Activated CD4-positive, alpha-beta T cell treated with anti-CD3 and anti-CD28 coated beads for 48 hours (primary cell): ENCODE results near the gene GPR158.

Experiments
- DNase-seq: peaks from one replicate; pipeline ENCODE4 v3.0.0-alpha.2; 2020

Gene GPR158

GRCh38 chr10:25604591-25604990 is 429.8 kb downstream of the GPR158 start:
- no peak for DNase-seq

GRCh38 chr10:25614652-25615051 is 439.9 kb downstream of the GPR158 start:
- no peak for DNase-seq

- no peak for DNase-seq
These were observed 441.1 kb downstream of the GPR158 start for GRCh38 chr10:25615926-25616325.

GRCh38 chr10:25616903-25617592 is 442.2 kb downstream of the GPR158 start:
- DNase-seq = no peak

- DNase-seq = no peak
These were observed 452.8 kb downstream of the GPR158 start for GRCh38 chr10:25627606-25628005.

- DNase-seq = no peak
These were observed 454.5 kb downstream of the GPR158 start for GRCh38 chr10:25629333-25629732.

GRCh38 chr10:25631471-25631870 is 456.7 kb downstream of the GPR158 start:
- no peak for DNase-seq

GRCh38 chr10:25632802-25633201 is 458.0 kb downstream of the GPR158 start:
- no peak for DNase-seq

GRCh38 chr10:25633542-25633941 is 458.7 kb downstream of the GPR158 start:
- DNase-seq = no peak

GRCh38 chr10:25639646-25640045 is 464.8 kb downstream of the GPR158 start:
- no peak for DNase-seq

GRCh38 chr10:25641595-25641994 is 466.8 kb downstream of the GPR158 start:
- DNase-seq = no peak

GRCh38 chr10:25642721-25643120 is 467.9 kb downstream of the GPR158 start:
- no peak for DNase-seq

GRCh38 chr10:25646371-25646770 is 471.6 kb downstream of the GPR158 start:
- DNase-seq = no peak

- no peak for DNase-seq
These were observed 476.7 kb downstream of the GPR158 start for GRCh38 chr10:25651534-25651933.
